NCI-H2029 (cell line): ENCODE results near the gene NUP153.
"Not testable (repeated sequence)": the region's sequence is repeated elsewhere in the genome, so short reads cannot be mapped to it uniquely, and the experiment has no call there.

Experiments used
- DNase-seq: peaks from one replicate; lab custom pipeline; 2025; lab: John Stamatoyannopoulos, UW

Gene NUP153

DNA sequence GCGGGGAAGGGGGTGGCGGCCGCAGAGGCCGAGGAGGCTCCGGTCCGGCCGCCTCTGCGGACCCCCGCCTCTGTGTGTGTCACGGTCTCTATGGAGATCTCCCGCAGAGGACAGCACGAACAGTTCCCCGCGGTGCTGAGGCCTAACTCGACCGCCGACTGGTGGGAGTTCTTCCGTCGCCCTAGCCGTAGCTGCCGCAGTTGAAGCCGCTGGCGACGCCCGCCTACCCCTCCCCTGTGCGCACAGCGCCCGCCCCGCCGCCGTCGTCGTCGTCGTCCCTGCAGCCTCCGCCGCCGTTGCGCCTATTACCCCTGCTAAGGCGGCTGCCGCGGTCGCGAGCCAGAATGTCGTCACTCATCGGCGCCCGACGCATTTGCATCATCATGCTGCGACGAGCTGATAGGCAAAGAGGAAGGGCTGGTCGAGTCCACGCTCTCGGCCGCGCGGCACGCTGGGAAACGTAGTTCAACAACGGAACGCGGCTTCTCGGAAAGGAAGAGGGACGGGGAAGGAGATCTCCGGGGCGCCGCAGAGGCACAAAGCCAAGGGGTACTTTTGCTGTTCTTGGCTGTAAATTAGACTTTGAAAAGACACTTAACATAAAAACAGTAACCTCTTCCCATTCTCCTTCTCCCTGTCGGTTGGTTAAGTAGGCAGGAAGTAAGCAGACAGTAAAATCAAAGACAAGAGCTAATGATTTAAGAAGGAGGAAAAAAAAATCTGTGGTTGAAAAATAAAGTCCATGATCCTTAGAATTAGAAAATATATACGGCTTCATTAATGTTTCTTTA, at the start of gene NUP153:
Gene NUP153 (minus strand): TSS at position 346 of the 791 bp plus-strand sequence. CDS start 538 bp downstream, outside the sequence.
- DNase-seq: peak; percentile 99

DNA sequence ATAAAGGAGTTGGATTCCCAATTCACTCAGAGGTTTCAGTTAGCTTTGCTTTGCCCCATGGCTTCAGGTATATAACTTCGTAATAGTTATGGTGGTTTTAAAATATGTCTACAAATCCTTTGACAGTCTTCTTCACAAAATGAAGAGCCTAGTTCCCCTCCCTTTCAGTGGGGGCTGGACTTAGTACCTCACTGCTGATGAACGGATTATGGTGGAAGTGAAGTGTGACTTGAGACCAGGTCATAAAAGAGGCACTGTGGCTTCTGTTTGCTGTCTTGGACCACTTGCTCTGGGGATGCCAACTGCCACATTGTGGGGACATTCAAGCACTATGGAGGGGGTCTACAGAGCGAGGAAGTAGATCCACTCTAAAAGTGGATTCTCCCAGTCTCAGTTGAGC, 47.5 kb upstream of the NUP153 start:
- DNase-seq: no peak

DNA sequence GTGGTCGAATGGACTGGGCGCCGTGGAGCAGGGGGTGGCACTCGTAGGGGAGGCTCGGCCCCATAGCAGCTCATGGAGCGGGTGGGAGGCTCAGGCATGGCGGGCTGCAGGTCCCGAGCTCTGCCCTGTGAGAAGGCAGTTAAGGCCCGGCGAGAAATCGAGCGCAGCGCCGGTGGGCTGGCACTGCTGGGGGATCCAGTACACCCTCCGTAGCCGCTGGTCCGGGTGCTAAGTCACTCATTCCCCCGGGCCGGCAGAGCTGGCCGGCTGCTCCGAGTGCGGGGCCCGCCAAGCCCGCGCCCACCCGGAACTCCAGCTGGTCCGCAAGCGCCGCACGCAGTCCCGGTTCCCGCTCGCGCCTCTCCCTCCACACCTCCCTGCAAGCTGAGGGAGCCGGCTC, 38.6 kb upstream of the NUP153 start:
- not testable (repeated sequence) for DNase-seq

DNA sequence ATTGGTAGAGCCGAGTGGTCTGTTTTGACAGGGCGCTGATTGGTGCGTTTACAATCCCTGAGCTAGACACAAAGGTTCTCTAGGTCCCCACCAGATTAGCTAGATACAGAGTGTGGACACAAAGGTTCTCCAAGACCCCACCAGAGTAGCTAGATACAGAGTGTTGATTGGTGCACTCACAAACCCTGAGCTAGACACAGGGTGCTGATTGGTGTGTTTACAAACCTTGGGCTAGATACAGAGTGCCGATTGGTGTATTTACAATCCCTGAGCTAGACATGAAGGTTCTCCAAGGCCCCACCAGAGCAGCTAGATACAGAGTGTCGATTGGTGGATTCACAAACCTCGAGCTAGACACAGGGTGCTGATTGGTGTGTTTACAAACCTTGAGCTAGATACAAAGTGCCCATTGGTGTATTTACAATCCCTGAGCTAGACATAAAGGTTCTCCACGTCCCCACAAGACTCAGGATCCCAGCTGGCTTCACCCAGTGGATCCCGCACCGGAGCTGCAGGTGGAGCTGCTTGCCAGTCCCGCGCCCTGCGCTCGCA, 38.1 kb upstream of the NUP153 start:
- not testable (repeated sequence) for DNase-seq

DNA sequence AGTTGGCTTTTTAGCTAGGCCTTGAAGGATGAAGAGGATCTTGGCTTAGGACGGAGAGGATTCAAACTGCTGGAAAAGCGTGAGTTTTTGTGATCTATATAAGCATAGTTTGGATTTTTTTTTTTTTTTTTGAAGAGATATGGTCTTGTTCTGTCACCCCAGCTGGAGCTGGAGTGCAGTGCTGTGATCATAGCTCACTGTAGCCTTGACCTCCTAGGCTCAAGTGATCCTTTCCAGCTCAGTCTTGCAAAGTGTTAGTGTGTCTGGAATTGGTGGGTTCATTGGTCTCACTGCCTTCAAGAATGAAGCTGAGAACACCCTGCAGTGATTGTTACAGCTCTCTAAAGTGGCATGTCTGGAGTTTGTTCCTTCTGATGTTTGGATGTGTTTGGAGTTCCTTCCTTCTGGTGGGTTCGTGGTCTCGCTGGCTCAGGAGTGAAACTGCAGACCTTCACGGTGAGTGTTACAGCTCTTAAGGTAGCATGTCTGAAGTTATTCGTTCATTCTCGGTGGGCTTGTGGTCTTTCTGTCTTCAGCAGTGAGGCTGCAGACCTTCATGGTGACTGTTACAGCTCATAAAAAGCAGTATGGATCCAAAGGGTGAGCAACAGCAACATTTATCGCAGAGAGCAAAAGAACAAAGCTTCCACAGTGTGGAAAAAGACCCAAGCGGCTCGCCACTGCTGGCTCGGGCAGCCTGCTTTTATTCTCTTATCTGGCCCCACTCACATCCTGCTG, 37.5 kb upstream of the NUP153 start:
- no peak for DNase-seq

DNA sequence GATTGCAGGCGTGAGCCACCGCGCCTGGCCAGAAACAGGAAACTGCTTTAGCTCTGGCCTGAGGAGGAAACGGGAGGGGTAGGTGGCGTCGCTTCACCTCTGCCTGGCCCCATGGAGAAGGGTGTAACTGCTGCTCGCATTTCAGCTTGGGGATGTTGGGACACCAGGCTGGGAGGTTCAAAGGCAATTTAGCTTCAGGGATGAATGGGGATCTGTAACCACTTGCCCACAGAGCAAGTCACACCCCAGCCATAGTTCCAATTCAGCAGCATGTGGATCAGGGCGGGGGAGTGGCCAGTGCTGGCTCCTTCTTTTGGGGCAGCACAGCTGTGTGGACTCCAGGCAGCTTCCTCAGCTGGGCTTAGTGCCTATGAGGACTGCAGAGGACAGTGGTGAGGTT, 34.8 kb upstream of the NUP153 start:
- DNase-seq: no peak

- DNase-seq: no peak
Observed at GRCh38 chr6:17740559-17741220, 34.0 kb upstream of the NUP153 start.

DNA sequence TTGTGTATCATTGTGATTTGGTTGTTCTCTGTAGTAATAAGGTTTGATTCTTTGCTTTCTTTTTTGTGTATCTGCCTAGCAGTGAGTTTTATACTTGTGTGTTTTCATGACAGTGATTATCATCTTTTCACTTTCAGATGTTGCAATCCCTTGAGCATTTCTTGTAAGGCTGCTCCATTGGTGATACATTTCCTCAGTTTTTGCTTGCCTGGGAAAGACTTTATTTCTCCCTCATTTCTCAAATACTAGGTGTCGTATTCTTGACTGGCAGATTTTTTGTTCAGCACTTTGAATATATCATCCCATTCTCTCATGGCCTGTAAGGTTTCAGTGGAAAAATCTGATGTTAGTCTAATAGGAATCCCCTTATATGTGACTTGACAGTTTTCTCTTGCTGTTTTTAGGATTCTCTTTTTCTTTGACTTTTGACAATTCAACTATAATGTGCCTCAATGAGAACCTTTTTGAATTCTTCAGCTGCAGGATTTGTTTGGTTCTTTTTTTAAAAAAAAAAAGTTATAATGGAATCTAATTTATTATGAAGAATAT, 31.1 kb upstream of the NUP153 start:
- no peak for DNase-seq

DNA sequence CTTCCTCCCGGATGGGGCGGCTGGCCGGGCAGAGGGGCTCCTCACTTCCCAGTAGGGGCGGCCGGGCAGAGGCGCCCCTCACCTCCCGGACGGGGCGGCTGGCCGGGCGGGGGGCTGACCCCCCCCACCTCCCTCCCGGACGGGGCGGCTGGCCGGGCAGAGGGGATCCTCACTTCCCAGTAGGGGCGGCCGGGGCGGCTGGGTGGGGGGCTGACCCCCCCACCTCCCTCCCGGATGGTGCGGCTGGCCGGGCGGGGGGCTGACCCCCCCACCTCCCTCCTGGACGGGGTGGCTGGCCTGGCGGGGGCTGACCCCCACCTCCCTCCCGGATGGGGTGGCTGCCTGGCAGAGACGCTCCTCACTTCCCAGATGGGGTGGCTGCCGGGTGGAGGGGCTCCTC, 28.6 kb upstream of the NUP153 start:
- DNase-seq: not testable (repeated sequence)

- DNase-seq: no peak
Observed at GRCh38 chr6:17730078-17730704, 23.5 kb upstream of the NUP153 start.

- no peak for DNase-seq
Observed at GRCh38 chr6:17729223-17730077, 22.7 kb upstream of the NUP153 start.

DNA sequence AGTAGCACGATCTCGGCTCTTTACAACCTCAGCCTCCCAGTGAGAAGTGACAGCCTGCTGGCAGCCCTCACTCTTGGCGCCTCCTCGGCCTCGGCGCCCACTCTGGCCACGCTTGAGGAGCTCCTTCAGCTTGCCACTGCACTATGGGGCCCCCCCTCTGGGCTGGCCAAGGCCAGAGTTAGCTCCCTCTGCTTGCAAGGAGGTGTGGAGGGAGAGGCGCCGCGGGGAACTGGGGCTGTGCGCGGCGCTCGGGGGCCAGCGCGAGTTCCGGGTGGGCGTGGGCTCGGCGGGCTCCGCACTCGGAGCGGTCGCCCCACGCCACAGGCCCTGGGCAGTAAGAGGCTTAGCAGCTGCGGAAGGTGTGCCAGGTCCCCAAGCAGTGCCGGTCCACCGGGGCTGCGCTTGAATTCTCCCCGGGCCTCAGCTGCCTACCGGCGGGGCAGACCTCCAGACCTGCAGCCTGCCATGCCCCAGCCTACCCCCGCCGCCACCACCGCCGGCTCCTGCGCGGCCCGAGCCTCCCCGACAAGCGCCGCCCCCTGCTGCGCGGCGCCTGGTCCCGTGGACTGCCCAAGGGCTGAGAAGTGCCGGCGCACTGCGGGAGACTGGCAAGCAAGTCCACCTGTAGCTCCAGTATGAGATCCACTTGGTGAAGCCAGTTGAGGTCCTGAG, 22.0 kb upstream of the NUP153 start:
- no peak for DNase-seq

GRCh38 chr6:17725083-17725482, 18.4 kb upstream of the NUP153 start:
- DNase-seq: no peak

DNA sequence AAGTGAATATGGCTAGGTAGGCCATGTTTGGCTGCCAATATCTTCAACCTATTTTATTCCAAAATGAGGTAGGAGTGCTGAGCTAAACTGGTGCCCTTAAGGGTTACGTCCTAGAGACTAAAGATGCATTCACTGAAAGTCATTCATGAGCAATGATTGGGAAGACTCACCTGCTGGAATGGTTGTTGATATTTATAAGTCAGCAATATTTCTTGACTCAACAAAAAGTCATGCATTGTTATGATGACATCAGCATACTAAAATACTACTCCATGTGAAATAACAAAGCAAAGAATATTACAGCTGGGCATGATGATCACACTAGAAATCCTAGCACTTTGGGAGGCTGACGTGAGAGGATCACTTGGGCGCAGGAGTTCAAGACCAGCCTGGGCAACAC, 17.6 kb upstream of the NUP153 start:
- no peak for DNase-seq

DNA sequence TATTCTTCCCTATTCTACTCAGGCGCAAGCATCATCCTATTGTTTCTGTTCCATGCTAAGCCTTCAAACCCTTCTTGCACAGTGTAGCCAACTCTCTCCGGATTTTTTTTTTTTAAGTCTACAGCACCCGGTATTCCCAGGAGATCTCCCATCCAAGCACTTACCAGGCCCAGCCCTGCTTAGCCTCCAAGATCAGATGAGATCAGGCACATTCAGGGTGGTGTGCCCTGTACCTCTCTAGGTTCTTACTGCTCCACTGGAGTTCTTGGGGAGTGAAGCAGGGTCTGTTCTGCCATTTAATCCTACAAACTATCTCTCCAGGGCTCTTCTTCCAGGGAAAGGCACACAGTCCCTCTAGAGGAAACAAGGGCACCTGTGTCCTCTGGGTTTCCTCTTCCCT, 14.9 kb upstream of the NUP153 start:
- no peak for DNase-seq

- peak; percentile 61 for DNase-seq
Observed at GRCh38 chr6:17719323-17720041, 12.8 kb upstream of the NUP153 start.

DNA sequence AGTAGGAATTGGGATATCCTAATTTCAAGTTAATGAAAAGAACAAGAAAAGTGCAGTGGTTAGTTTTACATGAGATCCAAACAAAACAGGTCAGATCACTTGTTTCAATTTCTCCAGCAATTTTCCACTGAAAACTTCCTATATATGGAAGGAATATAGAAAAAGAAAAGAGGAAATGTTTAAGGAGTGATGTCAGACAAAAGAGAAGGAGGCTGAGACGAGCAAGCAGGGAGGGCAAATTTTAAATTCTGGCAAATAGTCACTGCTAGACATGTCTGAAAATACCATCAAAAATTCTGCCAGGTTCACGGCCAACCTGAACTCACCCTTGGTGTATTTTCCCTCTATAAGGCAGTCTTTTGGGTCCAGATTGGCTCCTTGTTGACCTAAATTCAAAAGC, 9.5 kb upstream of the NUP153 start:
- DNase-seq: no peak

DNA sequence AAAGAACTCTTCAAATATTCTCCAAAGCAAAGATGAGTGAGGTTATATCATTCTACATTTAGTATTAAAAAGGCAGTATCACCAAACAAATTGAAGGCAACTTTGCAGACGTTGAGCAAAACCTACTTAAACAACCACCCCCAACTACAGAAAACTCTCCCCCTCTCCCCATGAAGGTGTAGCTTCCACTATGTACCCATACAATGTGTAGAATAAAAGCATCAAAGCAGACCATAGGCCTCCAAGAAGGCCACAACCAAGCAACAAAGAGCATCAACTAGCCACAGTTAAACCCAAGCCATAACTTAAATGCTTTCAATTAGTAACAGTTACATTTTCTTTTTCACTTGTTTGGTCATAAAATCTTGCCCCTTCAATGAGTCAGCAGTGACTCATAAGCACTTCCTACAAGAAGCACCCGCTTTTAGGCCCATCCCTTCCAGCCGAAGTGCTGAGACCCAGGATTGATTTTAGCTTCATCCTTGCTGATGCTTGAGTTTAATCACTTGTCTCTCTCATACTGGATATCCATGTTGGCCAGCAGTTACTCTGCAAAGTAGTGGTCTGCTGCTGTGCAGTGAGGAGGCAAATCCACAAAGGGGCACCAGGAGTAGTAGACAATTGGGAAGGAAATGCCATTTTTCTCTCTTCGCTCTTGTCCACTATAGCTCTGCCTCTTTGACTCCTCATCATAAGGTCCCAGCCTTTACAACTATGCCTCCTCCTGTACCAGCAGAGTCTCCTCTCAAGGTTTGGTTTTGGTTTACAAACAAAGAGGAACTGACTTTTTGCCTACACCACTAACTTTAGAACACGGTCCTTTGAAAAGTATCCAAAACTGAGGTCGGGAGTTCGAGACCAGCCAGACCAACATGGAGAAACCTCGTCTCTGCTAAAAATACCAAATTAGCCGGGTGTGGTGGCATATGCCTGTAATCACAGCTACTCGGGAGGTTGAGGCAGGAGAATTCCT, 8.4 kb upstream of the NUP153 start:
- no peak for DNase-seq
